NCI-H1092 (cell line): ENCODE measurements around the gene ATP13A3.
A peak's percentile ranks its signal among the peaks of the same experiment; 100 is the strongest.

ENCODE experiments used
- DNase-seq: peaks from one replicate; lab custom pipeline; 2025; lab: John Stamatoyannopoulos, UW

Gene ATP13A3

DNA sequence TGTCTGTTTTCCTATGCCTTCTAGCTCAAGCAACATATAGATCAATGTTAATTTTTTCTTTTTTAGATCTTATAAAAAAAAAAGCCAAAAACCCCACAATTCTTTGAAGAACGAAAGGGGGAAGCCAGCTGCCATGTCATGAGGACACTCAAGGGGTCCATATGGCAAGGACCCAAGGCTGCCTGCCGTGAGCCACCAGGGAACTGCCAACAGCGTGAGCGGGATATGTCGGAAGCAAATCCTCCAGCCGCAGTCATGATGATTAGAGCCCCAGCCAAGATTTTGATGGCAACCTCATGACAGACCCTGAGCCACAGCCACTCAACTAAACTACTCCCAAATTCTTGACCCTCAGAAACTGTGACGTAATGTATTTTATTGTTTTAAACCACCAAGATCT, 94.2 kb downstream of the ATP13A3 start:
- DNase-seq, result no peak

DNA sequence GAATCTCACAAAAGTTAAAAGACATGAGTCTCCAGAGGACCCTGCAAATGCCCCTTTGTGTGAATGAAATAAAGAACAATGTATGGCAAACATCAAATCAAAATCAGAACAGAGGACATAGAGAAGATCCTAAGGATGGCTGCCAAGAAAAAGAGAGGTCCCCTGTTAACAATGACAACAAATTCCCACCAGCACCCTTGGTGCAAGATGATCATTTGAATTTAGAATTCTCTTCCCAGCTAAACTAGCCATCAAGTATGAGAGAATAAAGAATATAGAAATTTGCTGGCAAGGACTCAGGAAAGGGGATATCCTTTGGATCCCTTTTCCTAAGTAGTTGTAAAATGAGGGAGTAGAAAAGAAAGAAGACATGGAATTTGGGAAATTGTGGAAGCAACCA, 96.0 kb downstream of the ATP13A3 start:
- DNase-seq, result no peak

GRCh38 chr3:194389269-194389668, 97.5 kb downstream of the ATP13A3 start:
- no peak for DNase-seq

- DNase-seq, result no peak
Measured at GRCh38 chr3:194387926-194388418, 98.8 kb downstream of the ATP13A3 start.

DNA sequence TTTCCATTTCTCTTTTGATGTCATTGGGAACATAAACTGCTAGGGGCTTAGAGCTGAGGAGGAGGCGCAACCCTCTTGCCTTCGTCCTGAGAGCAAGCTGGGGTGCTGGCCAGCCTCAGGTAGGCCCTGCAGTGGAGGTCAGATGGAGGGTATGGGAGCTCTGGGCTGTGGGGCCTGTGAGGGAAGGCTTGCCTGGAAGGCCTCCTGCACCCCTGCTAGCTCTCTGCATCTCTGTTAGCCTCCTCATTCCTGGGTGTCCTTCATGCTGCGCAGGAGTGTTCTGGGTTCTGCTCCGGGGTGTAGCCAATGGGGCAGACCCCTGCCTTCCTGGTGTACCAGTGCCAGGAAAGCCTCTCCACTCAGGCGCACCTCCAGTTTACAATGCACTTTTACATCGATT, 99.5 kb downstream of the ATP13A3 start:
- no peak for DNase-seq

GRCh38 chr3:194386648-194387047, 100.2 kb downstream of the ATP13A3 start:
- no peak for DNase-seq

GRCh38 chr3:194386066-194386465, 100.7 kb downstream of the ATP13A3 start:
- DNase-seq, result no peak

GRCh38 chr3:194384569-194385001, 102.2 kb downstream of the ATP13A3 start:
- DNase-seq, result no peak

- DNase-seq, result no peak
Measured at GRCh38 chr3:194384156-194384555, 102.6 kb downstream of the ATP13A3 start.

DNA sequence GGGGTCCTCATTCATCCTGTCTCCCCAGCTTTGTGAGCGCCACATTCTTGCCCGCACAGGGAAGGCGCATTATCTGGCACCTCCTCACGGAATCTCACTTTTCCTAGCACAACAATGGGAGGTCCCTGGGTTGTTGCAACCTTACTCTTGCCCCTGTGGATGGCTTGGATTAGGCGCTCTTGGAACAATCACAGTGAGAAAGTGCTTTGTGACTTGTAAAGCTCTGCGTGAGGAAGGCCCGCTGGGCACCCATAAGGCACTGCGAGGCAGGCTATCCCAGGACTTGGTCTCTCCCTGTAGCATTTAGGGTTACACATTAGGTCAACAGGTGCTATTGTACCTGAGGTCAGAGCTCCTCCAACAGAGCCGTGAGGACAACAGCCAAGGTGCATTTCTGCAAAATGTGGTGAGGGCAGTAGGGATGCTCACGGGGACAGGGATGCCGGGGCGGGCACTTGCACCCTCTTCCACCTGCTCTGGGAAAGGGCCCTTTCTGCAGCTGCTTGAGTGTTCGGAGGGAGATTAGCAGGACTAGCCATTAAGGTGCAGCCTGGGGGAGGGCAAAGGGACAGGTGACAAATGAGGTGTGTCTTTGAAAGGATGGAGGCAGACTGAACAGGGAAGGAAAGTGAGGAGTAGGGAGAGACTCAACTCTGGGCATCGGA, 103.4 kb downstream of the ATP13A3 start:
- no peak for DNase-seq

GRCh38 chr3:194382892-194383223, 103.9 kb downstream of the ATP13A3 start:
- DNase-seq, result no peak

- no peak for DNase-seq
Measured at GRCh38 chr3:194382196-194382891, 104.5 kb downstream of the ATP13A3 start.

- no peak for DNase-seq
Measured at GRCh38 chr3:194381460-194381875, 105.3 kb downstream of the ATP13A3 start.

- DNase-seq, result no peak
Measured at GRCh38 chr3:194380326-194380725, 106.5 kb downstream of the ATP13A3 start.

- peak; percentile 6 for DNase-seq
Measured at GRCh38 chr3:194379651-194380050, 107.2 kb downstream of the ATP13A3 start.

- DNase-seq, result no peak
Measured at GRCh38 chr3:194379231-194379630, 107.6 kb downstream of the ATP13A3 start.

- DNase-seq, result no peak
Measured at GRCh38 chr3:194377708-194378107, 109.1 kb downstream of the ATP13A3 start.

DNA sequence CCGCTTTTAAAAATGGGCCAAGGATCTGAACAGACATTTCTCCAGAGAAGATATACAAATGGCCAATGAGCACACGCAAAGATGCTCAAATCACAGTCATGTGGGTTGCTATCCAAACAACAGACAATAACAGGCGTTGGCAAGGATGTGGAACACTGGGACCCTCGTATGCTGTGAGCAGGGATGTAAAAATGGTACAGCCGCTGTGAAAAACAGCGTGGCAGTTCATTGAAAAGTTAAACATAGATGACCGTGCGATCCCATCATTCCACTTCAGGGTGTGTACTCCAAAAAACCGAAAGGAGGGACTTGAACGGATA, 110.6 kb downstream of the ATP13A3 start:
- DNase-seq, result no peak

- no peak for DNase-seq
Measured at GRCh38 chr3:194375473-194376240, 111.1 kb downstream of the ATP13A3 start.

- DNase-seq, result no peak
Measured at GRCh38 chr3:194374935-194375334, 111.9 kb downstream of the ATP13A3 start.

DNA sequence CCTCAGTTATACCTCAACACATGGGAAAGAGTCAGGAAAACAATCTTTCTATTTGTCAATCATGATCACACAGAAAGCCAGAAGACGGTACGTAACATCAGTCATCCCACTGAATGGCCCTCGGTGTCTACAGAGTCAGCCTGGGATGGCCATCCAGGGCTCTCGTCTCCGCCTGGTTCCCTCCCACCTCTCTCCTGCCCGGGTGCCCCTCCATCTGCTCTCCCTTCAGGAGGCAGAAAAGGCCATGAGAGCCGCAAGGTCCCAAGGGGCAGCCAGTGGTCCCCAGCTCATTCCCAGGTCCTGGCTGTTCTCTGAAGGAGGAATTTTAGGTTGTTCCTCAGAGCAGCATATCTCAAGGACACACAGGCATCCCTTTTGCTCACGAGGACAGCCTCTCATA, 112.9 kb downstream of the ATP13A3 start:
- DNase-seq, result no peak

DNA sequence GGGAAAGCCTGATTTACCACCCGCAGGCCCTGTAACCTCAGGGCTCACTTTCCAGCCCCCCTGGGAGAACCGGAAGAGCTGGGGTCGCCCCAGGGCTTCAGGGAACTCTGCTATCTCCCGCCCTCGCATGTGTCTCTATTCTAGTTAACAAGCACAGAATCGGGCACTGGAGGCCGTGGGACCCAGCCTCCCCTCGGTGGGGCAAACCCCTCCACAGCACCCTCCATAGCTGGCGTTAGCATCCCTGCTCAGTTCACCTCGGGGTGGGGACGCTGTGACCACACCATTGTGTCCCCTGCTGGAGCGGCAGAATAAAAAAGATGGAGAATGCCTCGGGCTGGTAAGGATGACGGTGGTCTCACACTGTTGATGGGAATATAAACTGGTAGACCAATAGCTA, 113.8 kb downstream of the ATP13A3 start:
- DNase-seq, result no peak

- no peak for DNase-seq
Measured at GRCh38 chr3:194370753-194371152, 116.0 kb downstream of the ATP13A3 start.
